Mammary epithelial cell (primary cell): ENCODE data around the gene LARGE2.

Experiments
- EZH2 ChIP-seq: IDR thresholded peaks from 2 replicates; pipeline ENCODE4 v1.6.1; 2012; ENCODE audit warnings: low read length, inconsistent platforms, borderline replicate concordance
- TF ChIP-seq, protein P1 (sequence below), 2 donors: IDR thresholded peaks in 1 of 2; conservative IDR thresholded peaks in 1 of 2; 2 replicates each; pipeline ENCODE4 v1.5.1; 2011 to 2012; ENCODE audit warnings: inconsistent platforms in 2 of 2, low read length in 2 of 2, mild to moderate bottlenecking in 2 of 2, control low read depth in 1 of 2, low read depth in 1 of 2; ENCODE audit not compliant: insufficient read depth in 1 of 2; ENCODE audit errors: extremely low read depth in 1 of 2

DNA sequence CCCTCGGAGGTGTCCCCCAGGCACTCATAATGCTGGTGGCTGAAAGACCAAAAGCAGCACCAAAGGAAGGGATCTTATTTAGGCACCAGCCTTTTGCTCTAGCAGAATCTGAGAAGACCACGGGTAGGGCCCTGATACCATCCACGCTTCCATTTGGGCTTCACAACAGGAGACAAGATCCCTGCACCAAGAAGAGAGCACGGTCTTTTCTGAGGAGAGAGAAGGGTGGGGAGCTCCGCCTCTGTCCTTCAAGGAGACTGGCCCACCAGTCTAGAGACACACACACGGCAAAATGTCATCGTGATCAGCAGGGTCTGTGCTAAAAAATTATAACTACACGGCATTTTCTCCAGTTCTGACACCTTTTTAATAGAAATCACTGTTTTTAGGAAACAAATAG is 9.8 kb downstream of the LARGE2 start:
- TF ChIP-seq, protein P1, sequence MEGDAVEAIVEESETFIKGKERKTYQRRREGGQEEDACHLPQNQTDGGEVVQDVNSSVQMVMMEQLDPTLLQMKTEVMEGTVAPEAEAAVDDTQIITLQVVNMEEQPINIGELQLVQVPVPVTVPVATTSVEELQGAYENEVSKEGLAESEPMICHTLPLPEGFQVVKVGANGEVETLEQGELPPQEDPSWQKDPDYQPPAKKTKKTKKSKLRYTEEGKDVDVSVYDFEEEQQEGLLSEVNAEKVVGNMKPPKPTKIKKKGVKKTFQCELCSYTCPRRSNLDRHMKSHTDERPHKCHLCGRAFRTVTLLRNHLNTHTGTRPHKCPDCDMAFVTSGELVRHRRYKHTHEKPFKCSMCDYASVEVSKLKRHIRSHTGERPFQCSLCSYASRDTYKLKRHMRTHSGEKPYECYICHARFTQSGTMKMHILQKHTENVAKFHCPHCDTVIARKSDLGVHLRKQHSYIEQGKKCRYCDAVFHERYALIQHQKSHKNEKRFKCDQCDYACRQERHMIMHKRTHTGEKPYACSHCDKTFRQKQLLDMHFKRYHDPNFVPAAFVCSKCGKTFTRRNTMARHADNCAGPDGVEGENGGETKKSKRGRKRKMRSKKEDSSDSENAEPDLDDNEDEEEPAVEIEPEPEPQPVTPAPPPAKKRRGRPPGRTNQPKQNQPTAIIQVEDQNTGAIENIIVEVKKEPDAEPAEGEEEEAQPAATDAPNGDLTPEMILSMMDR (conservative IDR thresholded peaks at IDR 0.05 in 1 of 2, IDR thresholded peaks at IDR 0.05 in 1 of 2; ENCODE audit: extremely low read depth in 1 of 2, insufficient read depth in 1 of 2, low read depth in 1 of 2, low read length in 2 of 2) = no peak
- TF ChIP-seq EZH2 = no peak
